Measurements from ENCODE around the gene PTPRB. TPM values are rescaled to one million over a fixed set of nuclear protein-coding genes. Genes with fewer than 3 reads are reported as not detected.

The PTPRB gene
- polyA plus RNA-seq, 2 of the 4 experiments (the other 2 are of a cell fraction): 0.34 to 0.57 TPM

GRCh38 chr12:70619471-70620152 lies 17.6 kb downstream of the PTPRB start:
- no peak overlapping the region for H3K27ac ChIP-seq
- 41% methylated on average over 5 of the region's 5 CpGs for WGBS (ENCODE audit: missing lambda C conversion rate)
- no peak overlapping the region for H3K4me3 ChIP-seq
- DNase-seq (ENCODE audit: low read depth in 1 of 2, low spot score in 1 of 2): no peak
- ChIA-PET POLR2A (no interaction called here), CTCF (interaction anchor here (1.1 to 1.4 kb wide), 3 partner anchors 23 to 114 kb away, joined by 3 to 4 read pairs (median 3); no protein-coding TSS in a partner anchor)
- TF ChIP-seq E2F6 (IDR thresholded peaks at IDR 0.05; ENCODE audit: borderline replicate concordance, low read depth): no peak
- no peak for TF ChIP-seq RNF2 (IDR thresholded peaks at IDR 0.05; ENCODE audit: borderline replicate concordance, low read depth)
- TF ChIP-seq CHD4 (IDR thresholded peaks at IDR 0.05; ENCODE audit: borderline replicate concordance): no peak
- no peak for TF ChIP-seq ELK1 (IDR thresholded peaks at IDR 0.05; ENCODE audit: low read depth, low read length)
- no peak for TF ChIP-seq ZNF302 (CRISPR knock-in tag; IDR thresholded peaks at IDR 0.05)
- TF ChIP-seq POLR2AphosphoS2 (conservative IDR thresholded peaks at IDR 0.05; ENCODE audit: low read length): no peak
- no peak for TF ChIP-seq HOXA7 (CRISPR knock-in tag; IDR thresholded peaks at IDR 0.05)
- no peak for TF ChIP-seq ATOH8 (CRISPR knock-in tag; IDR thresholded peaks at IDR 0.05; ENCODE audit: low read depth)
- TF ChIP-seq TFCP2L1 (CRISPR knock-in tag; IDR thresholded peaks at IDR 0.05): no peak
- TF ChIP-seq HOXB13 (CRISPR knock-in tag; IDR thresholded peaks at IDR 0.05; ENCODE audit: low read depth): no peak
- H3K4me1 ChIP-seq: no peaks in the 10 kb centered on the region
- no peaks in the 10 kb centered on the region for H3K9me3 ChIP-seq
- no peak for ATAC-seq
- no peak for FAIRE-seq
- H3K4me2 ChIP-seq: no peak overlapping the region

GRCh38 chr12:70618371-70618770 lies 18.9 kb downstream of the PTPRB start:
- no peaks in the 10 kb centered on the region for H3K4me1 ChIP-seq
- TF ChIP-seq FOSL2 (IDR thresholded peaks at IDR 0.05): no peak
- no peak for TF ChIP-seq FOSL2 (CRISPR knock-in tag; IDR thresholded peaks at IDR 0.05)
- TF ChIP-seq SREBF2 (IDR thresholded peaks at IDR 0.05): no peak
- DNase-seq (ENCODE audit: low read depth in 1 of 2, low spot score in 1 of 2) (no peak), ATAC-seq (no peak), FAIRE-seq (no peak)
- ChIA-PET CTCF (interaction anchor here (1.2 kb wide), 1 partner anchor 28 kb away, joined by 3 read pairs; no protein-coding TSS in a partner anchor), POLR2A (no interaction called here)
- no peak overlapping the region for H3K4me3 ChIP-seq
- no peak overlapping the region for H3K4me2 ChIP-seq
- no peak overlapping the region for H3K27ac ChIP-seq
- WGBS (ENCODE audit: missing lambda C conversion rate): 81% methylated on average over 4 of the region's 4 CpGs
- H3K9me3 ChIP-seq: no peaks in the 10 kb centered on the region

- Histone ChIP-seq H3K4me3 (no peak overlapping the region), H3K4me2 (no peak overlapping the region), H3K4me1 (no peaks in the 10 kb centered on the region), H3K9me3 (no peaks in the 10 kb centered on the region), H3K27ac (no peak overlapping the region)
- DNase-seq (ENCODE audit: low read depth in 1 of 2, low spot score in 1 of 2): no peak
- ChIA-PET CTCF (interaction anchor here (1.2 kb wide), 1 partner anchor 27 kb away, joined by 3 read pairs; no protein-coding TSS in a partner anchor), POLR2A (interaction anchor here (0.6 kb wide), 1 partner anchor 346 kb away, joined by 4 read pairs; no protein-coding TSS in a partner anchor)
- 46% methylated on average over 4 of the region's 4 CpGs for WGBS (ENCODE audit: missing lambda C conversion rate)
- ATAC-seq: no peak
- no peak for FAIRE-seq
- TF ChIP-seq CHD4 (IDR thresholded peaks at IDR 0.05; ENCODE audit: borderline replicate concordance): no peak
- no peak for TF ChIP-seq ESRRA (IDR thresholded peaks at IDR 0.05; ENCODE audit: borderline replicate concordance, low read length)
- no peak for TF ChIP-seq SMC3 (IDR thresholded peaks at IDR 0.05)
- TF ChIP-seq HOXB13 (CRISPR knock-in tag; IDR thresholded peaks at IDR 0.05; ENCODE audit: low read depth): no peak
- TF ChIP-seq CBX2 (IDR thresholded peaks at IDR 0.05; ENCODE audit: borderline replicate concordance, low read depth): no peak
- TF ChIP-seq CBX8 (IDR thresholded peaks at IDR 0.05): no peak
- no peak for TF ChIP-seq ELK1 (IDR thresholded peaks at IDR 0.05; ENCODE audit: low read depth, low read length)
- no peak for TF ChIP-seq HEYL (CRISPR knock-in tag; IDR thresholded peaks at IDR 0.05)
- TF ChIP-seq CTCF (IDR thresholded peaks at IDR 0.05): no peak
- TF ChIP-seq HES2 (IDR thresholded peaks at IDR 0.05): no peak
- no peak for TF ChIP-seq BCL3 (IDR thresholded peaks at IDR 0.05)
- TF ChIP-seq MAX (IDR thresholded peaks at IDR 0.05): no peak
- no peak for TF ChIP-seq SREBF2 (IDR thresholded peaks at IDR 0.05)
- no peak for TF ChIP-seq RAD21 (conservative IDR thresholded peaks at IDR 0.05 in 1 of 2, IDR thresholded peaks at IDR 0.05 in 1 of 2)
- TF ChIP-seq NR3C1 (IDR thresholded peaks at IDR 0.05): no peak
- no peak for TF ChIP-seq HDAC2 (IDR thresholded peaks at IDR 0.05)
Measured at GRCh38 chr12:70617450-70617849, 19.8 kb downstream of the PTPRB start.
